NCI-H526 treated with DMSO at 0.1 percent for 48 hours (cell line): ENCODE measurements around the gene BBS5.
A peak's percentile ranks its signal among the peaks of the same experiment; 100 is the strongest.
"Not testable (repeated sequence)": the region's sequence is repeated elsewhere in the genome, so short reads cannot be mapped to it uniquely, and the experiment has no call there.

Source experiments
- DNase-seq: peaks from one replicate; lab custom pipeline; 2025; lab: John Stamatoyannopoulos, UW

BBS5 gene

DNA sequence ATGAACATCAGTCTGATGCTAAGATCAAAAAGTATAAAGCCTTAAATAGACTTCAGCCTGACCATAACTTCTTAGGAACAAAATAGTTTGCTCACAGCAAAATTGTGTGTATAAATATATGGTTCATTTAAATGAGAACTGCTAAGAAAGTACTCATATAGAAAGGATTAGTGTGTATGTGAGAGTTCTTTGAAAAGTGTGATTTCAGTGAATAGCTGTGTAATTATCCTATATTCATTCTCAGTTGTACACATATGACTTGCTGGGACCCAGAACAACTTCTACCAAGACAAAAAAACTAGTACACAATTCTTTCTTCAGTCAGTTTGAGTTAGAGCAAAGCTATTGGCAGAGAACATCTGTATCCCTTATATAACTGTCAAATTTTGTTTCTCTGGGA lies 7.2 kb downstream of the BBS5 start:
- no peak for DNase-seq

DNA sequence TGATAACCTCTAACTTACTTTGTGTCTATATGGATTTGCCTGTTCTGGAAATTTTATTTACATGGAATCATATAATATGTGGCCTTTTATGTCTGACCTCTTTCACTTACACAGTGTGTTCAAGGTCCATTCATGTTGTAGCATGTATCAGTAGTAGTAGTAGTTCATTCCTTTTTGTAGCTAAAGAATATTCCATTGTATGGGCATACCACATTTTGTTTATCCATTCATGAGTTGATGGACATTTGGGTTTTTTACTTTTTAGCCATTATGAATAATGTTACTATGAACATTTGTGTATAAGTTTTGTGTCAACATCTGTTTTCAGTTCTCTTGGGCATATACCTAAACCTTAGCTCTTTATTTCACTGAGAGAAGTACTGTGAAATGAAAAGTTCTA lies 11.5 kb downstream of the BBS5 start:
- no peak for DNase-seq

DNA sequence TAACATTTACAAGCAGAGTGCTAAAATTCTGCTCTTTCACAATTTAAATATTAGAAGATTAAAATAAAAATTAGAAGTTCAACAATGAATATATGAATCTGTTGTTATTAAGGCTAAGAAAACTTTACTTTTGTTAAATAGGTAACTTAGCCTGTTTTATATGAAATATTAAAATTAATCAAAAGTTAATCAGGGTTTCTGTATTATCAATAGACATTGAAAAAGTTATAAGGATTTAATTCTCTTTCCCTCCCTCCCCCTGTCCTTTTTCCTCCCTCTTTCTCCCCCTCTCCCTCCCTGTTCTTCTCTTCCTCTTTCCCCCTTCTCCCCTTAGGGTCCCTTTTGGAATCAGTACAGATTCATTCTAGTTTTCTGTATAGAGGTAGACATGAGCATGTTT lies 12.1 kb downstream of the BBS5 start:
- no peak for DNase-seq

DNA sequence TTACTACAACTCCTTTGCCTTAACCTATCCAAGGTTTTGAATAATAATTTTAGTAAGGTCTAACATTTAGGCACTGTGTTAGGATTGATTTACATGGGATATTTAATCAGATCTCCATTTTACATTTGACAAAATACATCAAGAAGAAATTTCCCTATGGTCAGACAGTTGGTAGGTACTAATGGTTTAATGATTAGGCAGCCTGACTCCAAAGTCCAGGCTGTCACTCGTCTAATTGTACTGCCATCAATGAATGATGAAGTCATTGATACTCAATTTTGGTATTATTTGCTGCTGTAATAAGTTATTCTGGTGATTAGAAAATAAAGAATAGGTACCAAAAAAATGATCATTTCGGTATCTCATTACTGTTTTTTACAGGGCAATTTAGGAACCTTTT lies 14.1 kb downstream of the BBS5 start:
- DNase-seq = peak; percentile 22

DNA sequence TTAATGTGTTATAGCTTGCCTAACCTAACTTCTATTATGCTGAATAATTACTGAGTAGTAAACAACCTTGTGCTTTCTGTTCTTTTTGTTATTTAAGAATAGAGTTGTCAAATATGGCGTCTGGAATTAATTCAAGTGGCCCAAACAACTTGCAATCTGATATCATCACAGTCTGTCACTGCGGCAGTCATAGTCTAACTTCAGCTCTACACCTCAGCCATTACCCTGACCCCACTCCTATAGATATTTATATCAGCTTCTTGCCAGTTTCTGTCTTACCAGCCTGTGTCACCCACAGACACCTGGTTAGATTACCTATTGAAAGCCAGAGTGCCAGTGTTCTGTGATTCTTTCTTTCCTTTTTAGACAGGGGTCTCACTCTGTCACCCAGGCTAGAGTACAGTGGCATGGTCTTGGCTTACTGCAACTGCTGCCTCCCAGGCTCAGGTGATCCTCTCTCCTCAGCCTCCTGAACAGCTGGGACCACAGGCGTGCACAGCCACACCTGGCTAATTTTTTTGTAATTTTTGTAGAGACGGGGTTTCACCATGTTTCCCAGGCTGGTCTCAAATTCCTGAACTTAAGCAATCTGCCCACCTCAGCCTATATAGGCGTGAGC lies 16.1 kb downstream of the BBS5 start:
- no peak for DNase-seq

DNA sequence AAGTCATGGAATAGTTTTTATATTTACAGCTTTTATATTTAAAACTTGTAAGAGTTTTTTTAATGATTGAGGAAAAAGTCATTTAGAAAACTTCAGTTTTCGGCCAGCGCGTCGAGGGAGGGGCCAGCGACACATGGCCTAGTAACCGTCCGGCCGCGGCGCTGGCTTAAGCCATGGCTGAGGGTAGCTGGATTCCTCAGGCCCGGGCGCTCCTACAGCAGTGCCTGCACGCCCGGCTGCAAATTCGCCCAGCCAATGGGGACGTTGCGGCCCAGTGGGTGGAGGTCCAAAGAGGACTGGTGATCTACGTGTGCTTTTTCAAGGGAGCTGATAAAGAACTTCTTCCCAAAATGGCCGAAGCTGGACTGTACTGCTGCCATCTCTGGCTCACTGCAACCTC lies 25.4 kb downstream of the BBS5 start:
- no peak for DNase-seq

DNA sequence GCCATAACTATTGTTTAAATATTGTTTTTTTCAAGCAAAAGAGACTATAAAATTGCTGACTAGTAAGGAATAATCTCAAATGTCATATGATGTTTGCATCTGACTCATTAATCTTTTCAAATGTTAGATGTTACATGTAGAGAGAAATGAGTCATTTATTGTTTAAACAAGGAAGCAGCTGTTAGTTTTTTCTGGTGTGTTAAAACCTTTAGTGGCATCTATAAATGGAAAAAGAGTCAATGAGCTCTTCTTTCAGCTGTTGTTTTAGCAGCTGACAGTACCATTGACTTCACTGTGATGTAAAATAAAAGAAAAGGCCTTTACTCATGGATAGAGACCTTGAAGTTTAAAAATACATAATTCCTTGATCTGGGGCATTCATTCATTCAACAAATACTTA lies 28.4 kb downstream of the BBS5 start:
- DNase-seq = no peak

DNA sequence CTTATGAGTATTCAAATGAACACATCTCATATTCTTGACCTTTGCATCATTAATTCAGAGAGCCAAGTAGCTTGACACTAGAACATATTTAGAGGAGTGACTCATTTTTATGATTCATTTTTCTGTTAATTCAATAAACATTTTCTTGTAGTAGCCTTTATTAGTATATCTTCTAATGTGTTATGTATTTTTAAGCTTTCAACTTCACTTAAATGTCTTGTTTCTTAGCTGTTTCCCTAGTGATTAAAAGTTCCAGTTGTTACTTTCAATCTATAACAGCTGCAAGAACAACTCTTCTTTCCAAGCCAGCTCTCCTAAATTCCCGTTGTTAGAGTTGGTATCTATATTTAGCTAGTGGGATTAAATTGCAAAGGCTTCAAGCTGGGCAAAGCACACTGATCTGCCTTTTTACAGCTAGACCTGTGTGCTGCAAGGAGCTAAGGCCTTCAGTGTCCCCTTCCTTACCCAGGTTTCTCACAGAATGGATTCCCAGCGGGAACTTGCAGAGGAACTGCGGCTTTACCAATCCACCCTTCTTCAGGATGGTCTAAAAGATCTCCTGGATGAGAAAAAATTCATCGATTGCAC lies 30.1 kb downstream of the BBS5 start, which contains the start of gene KLHL41:
TSS of gene KLHL41 (plus strand) at position 405 of the 588 bp plus-strand sequence. CDS start at position 482, 77 bp downstream.
- DNase-seq = no peak

DNA sequence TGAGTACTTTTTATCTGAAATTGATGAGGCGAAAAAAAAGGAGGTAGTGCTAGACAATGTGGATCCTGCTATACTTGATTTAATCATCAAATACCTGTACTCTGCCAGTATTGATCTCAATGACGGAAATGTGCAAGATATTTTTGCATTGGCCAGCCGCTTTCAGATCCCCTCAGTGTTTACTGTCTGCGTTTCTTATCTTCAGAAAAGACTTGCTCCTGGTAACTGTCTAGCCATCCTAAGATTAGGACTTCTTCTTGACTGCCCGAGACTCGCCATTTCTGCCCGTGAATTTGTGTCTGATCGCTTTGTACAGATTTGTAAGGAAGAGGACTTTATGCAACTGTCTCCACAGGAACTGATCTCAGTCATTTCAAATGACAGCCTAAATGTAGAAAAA lies 30.7 kb downstream of the BBS5 start:
- DNase-seq = no peak

DNA sequence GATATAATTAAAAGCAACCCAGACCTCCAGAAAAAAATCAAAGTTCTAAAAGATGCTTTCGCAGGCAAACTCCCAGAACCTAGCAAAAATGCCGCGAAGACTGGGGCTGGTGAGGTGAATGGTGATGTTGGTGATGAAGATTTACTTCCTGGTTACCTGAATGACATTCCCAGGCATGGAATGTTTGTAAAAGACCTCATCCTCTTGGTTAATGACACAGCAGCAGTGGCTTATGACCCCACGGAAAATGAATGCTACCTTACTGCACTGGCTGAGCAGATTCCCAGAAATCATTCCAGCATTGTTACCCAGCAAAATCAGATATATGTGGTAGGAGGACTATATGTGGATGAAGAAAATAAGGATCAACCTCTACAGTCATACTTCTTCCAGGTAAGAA lies 31.2 kb downstream of the BBS5 start:
- no peak for DNase-seq

DNA sequence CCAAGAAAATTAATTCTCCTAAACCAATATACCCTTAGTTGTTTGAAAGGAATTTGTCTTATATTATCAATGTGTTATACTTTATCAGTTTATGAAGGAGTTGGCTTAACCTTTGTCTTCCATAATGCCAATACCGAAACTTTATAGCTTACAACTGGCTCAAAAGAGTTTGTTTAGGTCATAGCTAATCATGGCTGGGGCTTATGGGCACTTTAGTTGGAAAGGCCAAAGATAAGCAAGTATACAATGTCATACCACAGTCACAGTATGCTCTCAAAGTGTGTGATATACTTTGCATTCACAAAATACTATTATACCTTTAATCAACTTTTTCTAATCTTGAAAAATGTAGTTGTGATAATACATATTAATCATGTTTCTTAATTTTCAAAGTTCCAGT lies 32.5 kb downstream of the BBS5 start:
- no peak for DNase-seq

DNA sequence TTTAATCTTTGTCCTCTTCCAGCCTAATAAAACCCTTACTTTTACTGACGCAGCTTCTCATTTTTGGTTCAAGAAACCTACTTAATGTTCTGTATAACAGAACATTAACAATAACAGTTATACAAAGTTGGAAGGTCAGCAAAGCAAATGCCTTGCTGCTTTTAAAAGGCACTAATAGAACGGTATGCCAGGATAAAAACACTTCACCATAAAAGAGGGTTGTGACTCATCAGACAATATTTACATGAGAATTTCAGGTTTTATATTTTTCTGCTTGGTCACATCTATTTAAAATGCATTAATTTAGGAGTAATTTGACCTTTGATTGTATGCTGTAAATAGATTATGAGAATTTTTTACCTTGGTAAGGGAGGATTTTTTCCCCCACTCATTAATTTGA lies 33.2 kb downstream of the BBS5 start:
- no peak for DNase-seq

DNA sequence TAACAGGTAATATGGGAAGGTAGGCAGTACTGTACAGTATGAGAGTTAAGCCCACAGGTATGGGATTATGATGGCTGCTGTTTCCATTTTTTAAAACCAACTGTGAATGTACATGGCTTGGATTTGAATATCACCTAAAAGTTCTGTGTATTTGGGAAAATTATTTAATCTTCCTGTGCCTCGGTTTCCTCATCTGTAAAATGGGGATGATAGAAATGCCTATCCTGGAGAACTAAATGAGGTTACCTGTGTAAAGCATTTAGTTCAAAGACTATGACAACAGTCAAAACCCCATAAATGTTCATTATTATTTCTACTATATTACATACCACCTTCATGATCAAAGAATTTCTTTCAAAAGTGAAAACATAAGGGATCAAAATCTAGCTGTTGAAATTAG lies 33.8 kb downstream of the BBS5 start:
- no peak for DNase-seq

DNA sequence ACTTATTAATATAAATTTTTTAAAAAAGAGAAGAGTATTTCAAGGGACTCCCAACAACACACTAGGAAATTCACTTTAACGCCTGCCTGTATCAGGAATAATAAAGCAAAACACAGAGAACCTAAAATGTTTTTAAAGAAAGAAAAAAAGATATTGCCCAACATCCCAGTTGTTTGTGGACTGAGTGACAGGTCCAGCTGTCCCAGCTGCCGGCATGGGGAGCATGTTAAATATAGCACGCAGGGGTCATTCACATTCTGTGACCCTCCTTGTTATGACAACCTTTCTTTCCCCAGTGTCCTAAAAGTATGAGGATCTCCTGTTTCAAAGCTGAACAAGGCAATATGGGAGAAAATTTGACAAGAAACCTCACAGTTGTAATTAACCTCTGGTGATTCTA lies 34.6 kb downstream of the BBS5 start:
- no peak for DNase-seq

DNA sequence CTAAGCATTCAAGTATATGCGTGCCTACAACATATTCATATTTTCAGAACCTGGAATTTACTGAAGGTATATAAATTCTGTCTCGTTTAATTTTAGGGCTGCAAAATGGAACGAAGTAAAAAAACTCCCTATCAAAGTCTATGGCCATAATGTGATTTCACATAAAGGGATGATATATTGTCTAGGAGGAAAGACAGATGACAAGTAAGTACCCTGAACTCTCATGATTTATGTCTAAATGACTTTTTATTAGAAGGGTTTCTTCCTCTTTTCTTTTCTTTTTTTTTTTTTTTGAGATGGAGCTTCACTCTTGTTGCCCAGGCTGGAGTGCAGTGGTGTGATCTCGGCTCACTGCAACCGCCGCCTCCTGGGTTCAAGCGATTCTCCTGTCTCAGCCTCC lies 35.5 kb downstream of the BBS5 start:
- not testable (repeated sequence) for DNase-seq

DNA sequence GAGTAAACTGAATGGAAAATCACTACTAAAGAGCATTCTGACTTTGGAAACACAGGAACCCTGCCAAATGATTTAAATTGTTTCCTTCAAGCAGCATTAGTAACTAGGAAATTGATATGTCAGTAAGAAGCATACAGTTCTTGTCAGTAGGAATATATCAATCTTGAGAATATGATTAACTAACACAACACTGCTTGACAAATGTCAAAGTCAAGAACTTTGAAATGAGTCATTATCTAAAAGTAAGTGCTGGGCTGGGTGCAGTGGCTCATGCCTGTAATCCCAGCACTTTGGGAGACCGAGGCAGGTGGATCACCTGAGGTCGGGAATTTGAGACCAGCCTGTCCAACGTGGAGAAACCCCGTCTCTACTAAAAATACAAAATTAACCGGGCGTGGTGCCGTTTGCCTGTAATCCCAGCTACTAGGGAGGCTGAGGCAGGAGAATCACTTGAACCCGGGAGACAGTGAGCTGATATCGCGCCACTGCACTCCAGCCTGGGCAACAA lies 37.2 kb downstream of the BBS5 start:
- not testable (repeated sequence) for DNase-seq

DNA sequence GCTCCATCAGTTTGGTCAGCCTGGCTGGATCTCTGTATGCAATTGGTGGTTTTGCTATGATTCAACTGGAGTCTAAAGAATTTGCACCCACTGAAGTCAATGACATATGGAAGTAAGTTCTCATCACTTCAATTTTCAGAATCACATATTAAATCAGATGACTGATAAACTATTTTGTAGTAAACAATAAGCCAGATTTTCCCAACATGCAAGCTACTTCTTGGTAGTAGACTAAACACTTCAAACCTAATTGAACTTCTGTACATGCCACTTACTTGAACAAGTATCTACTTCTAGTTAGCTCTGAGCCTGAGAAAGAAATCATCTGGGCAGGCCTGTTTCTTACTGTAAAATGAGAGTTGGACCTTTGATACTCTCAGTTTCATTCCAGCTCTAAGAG lies 41.6 kb downstream of the BBS5 start:
- no peak for DNase-seq

DNA sequence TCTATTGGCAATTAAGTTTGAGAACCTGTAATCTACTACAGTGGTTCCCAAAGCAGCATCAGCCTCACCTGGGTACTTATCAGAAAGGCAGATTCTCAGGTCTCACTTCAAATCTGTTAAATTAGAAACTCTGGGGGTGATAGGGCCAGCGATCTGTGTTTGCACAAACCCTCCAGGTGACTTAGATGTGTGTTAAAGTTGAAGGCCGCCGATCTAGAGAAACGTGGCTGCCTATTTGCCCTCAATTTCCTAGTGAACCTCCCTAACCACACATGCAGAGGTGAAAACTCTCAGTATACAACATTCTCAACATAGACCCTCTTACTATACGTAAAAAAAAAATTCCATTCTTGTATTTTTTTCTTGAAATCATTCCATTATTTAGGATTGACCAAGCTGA lies 44.4 kb downstream of the BBS5 start:
- DNase-seq = no peak

DNA sequence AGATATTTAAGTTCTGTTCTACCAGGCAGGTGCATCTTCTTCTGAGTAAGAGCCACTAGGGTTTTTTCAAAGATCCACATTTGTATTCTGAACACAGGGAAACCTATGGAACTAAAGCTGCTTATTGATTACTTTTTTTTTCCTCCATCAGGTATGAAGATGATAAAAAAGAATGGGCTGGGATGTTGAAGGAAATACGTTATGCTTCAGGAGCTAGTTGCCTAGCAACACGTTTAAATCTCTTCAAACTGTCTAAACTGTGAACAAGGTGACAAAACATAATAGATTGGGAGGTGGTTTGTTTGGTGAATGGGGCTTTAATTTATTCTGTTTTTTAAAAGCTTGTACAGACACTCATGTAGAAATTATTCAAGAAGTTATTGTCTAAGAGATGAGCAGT lies 46.1 kb downstream of the BBS5 start:
- no peak for DNase-seq

DNA sequence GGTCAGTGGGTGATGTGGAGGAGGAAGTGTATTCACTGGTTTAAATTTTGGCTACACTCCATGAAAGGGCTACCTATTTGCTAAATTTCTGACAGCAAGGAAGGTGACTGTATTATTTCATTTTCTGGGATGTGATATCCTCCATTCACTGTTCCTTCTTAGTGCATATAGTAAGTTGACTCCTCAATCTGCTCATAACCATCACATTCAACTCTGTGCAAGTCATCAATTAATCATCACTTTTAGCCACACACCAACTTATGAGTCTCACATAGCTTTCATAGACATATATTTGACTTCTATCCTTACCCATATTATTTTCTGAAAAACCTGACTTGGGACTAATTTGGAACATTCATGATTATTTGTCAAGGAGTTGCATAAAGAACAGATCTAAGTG lies 47.2 kb downstream of the BBS5 start:
- no peak for DNase-seq

DNA sequence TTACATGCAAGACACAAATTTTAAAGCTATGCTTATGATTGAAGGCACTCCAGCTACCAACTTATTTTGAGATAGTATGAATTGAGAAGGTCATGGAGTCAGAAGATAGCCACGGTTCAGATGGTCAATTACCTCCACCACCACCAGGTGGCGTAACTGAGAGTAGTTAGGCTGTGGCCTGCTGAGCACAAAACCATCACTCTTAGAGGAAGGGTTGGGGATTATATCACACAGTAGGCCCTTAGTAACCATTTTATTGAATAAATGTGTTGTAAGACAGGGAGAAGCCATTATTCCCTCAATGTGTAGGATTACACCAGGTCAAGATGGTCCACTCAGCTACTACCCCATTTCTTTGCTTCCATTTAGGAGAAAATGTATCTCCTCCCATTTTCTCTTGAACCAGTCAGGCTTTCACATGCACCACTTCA lies 49.0 kb downstream of the BBS5 start:
- no peak for DNase-seq

DNA sequence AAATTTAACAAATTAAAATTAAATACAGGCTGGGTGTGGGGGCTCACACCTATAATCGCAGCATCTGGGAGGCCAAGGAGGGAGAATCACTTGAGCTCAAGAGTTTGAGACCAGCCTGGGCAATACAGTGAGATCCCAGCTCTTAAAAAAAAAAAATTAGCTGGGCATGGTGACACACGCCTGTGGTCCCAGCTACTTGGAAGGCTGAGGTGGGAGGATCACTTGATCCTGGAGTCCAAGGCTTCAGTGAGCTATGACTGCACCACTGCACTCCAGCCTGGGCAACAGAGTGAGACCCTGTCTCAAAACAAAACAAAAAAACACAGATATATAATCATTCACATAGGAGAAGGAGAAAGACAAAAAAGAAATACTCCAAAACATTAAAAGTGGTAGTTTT lies 60.2 kb downstream of the BBS5 start:
- DNase-seq = not testable (repeated sequence)

DNA sequence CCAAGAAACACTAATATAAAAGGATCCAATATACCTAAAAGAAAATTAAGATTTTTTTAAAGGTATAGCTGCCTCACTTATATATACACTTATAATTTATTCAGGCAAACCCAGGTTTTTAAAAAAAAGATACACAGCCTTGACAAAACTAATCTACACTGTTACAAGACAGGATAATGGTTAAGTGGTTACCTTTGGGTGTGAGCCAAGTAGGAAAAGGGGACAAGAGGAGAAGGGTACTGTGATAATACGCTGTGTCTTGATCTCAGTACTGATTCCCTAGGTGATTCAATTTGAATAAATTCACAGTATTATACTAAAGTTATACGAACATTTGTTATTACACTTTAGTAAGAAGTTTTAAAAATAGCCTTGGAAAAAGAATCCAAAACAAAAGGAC lies 60.9 kb downstream of the BBS5 start:
- no peak for DNase-seq

DNA sequence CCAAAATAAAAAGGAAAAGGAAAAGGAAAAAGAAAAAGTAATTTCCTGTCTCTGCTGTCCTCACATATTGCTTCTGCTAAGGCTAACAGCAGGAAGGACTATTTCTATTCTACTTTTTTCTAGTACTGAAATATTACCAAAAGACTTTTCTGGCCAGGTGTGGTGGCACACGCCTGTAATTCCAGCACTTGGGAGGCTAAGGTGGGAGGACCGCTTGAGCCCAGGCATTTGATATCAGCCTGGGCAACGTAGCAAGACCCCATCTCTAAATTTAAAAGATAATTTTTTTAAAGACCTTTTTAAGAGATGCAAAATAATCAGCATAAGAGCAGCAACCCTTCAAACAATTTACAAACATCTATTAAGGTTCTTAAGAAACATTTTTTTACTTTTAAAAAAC lies 63.1 kb downstream of the BBS5 start:
- no peak for DNase-seq
